ENCODE results near the gene FBN2. TPM values are rescaled to one million over a fixed set of nuclear protein-coding genes. Genes with fewer than 3 reads are reported as not detected.

Gene FBN2
- total and polyA plus RNA-seq, 2 experiments from 2014 or later, result 41.0 to 143 TPM

DNA sequence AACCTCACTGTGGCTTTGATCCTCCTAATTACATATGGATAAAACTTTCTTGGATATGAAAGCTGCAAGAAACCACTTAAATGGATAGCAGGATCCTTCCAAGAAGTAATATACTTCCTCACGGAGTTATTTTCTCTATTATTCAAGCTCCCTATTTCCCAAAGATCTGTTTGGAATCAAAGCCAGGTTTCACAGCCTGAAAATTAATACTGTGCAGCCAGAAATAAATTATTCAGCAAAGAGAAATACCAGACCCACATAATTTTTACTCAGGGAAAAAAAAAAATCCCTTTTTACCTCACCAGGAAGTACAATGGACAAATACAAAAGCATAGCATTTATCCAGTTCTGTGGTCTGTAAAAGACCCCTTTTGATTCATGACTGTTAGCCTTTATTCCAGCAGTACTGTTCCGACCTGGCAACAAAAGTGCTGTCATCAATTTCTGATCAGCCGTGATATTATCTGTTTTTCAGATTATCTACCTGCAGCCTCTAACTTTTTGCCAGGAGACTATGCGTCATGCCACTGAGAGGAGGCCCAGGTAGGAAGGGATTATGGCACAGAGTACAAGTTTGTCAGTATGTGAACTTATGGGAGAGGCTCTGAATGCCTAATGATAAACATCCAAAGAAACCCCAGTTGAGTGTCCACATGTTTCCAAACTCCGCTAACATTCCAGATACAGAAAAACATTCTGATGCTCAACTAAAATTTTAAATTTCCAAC, 57.0 kb downstream of the FBN2 start:
- WGBS (ENCODE audit: low lambda C conversion rate, missing lambda C conversion rate), result 93% methylated on average over 5 of the region's 5 CpGs
- H3K27me3 ChIP-seq, result no peaks in the 10 kb centered on the region
- no peak for DNase-seq (ENCODE audit: low spot score)
- no peaks in the 10 kb centered on the region for H3K36me3 ChIP-seq (replicated peaks; ENCODE audit: insufficient read depth, low read depth)
- TF ChIP-seq, protein P1, sequence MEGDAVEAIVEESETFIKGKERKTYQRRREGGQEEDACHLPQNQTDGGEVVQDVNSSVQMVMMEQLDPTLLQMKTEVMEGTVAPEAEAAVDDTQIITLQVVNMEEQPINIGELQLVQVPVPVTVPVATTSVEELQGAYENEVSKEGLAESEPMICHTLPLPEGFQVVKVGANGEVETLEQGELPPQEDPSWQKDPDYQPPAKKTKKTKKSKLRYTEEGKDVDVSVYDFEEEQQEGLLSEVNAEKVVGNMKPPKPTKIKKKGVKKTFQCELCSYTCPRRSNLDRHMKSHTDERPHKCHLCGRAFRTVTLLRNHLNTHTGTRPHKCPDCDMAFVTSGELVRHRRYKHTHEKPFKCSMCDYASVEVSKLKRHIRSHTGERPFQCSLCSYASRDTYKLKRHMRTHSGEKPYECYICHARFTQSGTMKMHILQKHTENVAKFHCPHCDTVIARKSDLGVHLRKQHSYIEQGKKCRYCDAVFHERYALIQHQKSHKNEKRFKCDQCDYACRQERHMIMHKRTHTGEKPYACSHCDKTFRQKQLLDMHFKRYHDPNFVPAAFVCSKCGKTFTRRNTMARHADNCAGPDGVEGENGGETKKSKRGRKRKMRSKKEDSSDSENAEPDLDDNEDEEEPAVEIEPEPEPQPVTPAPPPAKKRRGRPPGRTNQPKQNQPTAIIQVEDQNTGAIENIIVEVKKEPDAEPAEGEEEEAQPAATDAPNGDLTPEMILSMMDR (IDR thresholded peaks at IDR 0.05; ENCODE audit: poor library complexity), result no peak
- TF ChIP-seq EZH2 (IDR thresholded peaks at IDR 0.05; ENCODE audit: borderline replicate concordance) (no peak), EZH2phosphoT487 (IDR thresholded peaks at IDR 0.05; ENCODE audit: low read depth, severe bottlenecking, unreplicated experiment) (no peak)
- no peaks in the 10 kb centered on the region for H3K79me2 ChIP-seq
- H3K27ac ChIP-seq, result no peak overlapping the region
- no peaks in the 10 kb centered on the region for H3K9me3 ChIP-seq (ENCODE audit: low read depth)
- no peaks in the 10 kb centered on the region for H4K20me1 ChIP-seq (ENCODE audit: insufficient read depth, poor library complexity, severe bottlenecking)
- H3K4me2 ChIP-seq, result no peak overlapping the region
- no peak overlapping the region for H3K4me3 ChIP-seq
- no peak overlapping the region for H2AFZ ChIP-seq
- no peaks in the 10 kb centered on the region for H3K4me1 ChIP-seq (ENCODE audit: insufficient read depth)
- no peaks in the 10 kb centered on the region for H3K9me2 ChIP-seq (replicated peaks; ENCODE audit: insufficient read depth)

DNA sequence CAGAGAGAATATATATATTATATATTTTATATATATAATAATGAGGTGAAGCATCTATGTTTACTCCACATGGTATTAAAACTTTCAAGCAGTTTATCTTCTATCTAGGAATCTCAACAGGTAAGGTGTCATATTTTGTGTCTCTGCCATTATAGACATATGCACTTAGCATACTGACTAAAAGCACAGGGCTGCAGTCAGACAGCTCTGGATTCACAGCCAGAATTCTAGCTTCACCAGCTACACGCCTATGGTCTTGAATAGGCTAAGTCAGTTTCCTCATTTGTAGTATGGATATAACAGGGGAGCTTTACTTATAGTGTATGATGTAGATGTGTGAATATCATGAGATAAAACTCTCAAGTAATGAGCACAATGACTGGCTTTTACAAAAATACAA, 57.9 kb downstream of the FBN2 start:
- Histone ChIP-seq H3K27me3 (no peaks in the 10 kb centered on the region), H3K79me2 (no peaks in the 10 kb centered on the region), H3K27ac (no peak overlapping the region), H2AFZ (no peak overlapping the region), H3K9me3 (ENCODE audit: low read depth) (no peaks in the 10 kb centered on the region), H3K36me3 (replicated peaks; ENCODE audit: insufficient read depth, low read depth) (no peaks in the 10 kb centered on the region), H4K20me1 (ENCODE audit: insufficient read depth, poor library complexity, severe bottlenecking) (no peaks in the 10 kb centered on the region), H3K4me2 (no peak overlapping the region), H3K4me1 (ENCODE audit: insufficient read depth) (no peaks in the 10 kb centered on the region), H3K9me2 (replicated peaks; ENCODE audit: insufficient read depth) (no peaks in the 10 kb centered on the region), H3K4me3 (no peak overlapping the region)
- DNase-seq (ENCODE audit: low spot score), result no peak
- WGBS (ENCODE audit: low lambda C conversion rate, missing lambda C conversion rate), result 97% methylated on average over 1 of the region's 1 CpG
- TF ChIP-seq EZH2 (IDR thresholded peaks at IDR 0.05; ENCODE audit: borderline replicate concordance) (no peak), EZH2phosphoT487 (IDR thresholded peaks at IDR 0.05; ENCODE audit: low read depth, severe bottlenecking, unreplicated experiment) (no peak)
- TF ChIP-seq, protein P1 (IDR thresholded peaks at IDR 0.05; ENCODE audit: poor library complexity), result no peak

DNA sequence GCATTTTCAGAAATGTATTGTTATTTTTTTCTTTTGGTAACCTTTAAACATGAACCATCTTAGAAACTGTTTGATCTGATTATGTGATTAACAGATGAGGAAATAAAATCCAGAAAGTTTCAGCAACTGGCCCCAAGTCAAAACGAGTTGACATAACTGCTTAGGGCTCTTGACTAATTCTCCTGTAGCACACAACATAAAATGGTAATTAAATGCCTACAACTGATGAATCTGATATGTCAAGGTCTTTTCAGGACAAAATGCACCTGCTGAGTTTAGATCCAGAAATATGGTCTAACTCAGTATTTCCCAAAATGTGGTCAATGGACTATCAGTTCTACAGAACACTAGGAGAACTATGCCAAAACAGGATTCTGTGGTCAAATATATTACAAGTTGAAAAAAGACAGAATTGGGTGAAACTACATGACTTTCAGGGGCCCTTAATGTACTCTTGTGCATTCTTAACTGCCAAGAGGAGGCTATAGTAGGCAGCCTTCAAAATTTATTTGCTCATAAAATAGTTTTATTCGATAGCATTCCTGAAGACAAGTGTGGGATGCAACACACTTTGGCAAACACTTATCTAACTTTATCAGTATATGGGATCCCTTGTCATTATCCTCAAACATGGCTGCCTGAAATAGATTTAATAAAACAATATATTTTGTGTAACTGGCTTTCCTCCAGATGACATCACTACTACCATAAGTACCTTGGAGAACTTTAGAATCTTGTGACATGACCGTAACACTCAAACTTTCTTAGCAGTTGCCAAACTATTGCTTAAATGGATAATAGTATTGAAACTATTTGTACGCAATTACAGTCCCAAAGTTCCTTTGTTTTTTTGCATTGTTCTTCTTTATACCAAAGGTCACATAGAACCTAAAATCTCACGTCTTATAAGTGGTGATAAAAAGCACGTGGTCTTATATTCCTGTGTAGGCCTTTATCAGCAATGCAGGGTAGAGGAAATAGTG, 59.4 kb downstream of the FBN2 start:
- Histone ChIP-seq H3K27ac (no peak overlapping the region), H4K20me1 (ENCODE audit: insufficient read depth, poor library complexity, severe bottlenecking) (no peaks in the 10 kb centered on the region), H3K27me3 (no peaks in the 10 kb centered on the region), H3K4me1 (ENCODE audit: insufficient read depth) (no peaks in the 10 kb centered on the region), H3K79me2 (no peaks in the 10 kb centered on the region), H3K4me2 (no peak overlapping the region), H3K36me3 (replicated peaks; ENCODE audit: insufficient read depth, low read depth) (no peaks in the 10 kb centered on the region), H3K9me2 (replicated peaks; ENCODE audit: insufficient read depth) (no peaks in the 10 kb centered on the region), H3K9me3 (ENCODE audit: low read depth) (no peaks in the 10 kb centered on the region), H2AFZ (no peak overlapping the region), H3K4me3 (no peak overlapping the region)
- 91% methylated on average over 6 of the region's 6 CpGs for WGBS (ENCODE audit: low lambda C conversion rate, missing lambda C conversion rate)
- TF ChIP-seq EZH2 (IDR thresholded peaks at IDR 0.05; ENCODE audit: borderline replicate concordance) (no peak), EZH2phosphoT487 (IDR thresholded peaks at IDR 0.05; ENCODE audit: low read depth, severe bottlenecking, unreplicated experiment) (no peak)
- TF ChIP-seq, protein P1 (IDR thresholded peaks at IDR 0.05; ENCODE audit: poor library complexity), result no peak
- DNase-seq (ENCODE audit: low spot score), result no peak
